Heart right ventricle (tissue), 16 donors: Measurements from ENCODE around the gene CEP72. TPM values are rescaled to one million over a fixed set of nuclear protein-coding genes. Genes with fewer than 3 reads are reported as not detected.
A peak's percentile ranks its signal among the peaks of the same experiment; 100 is the strongest.

Source experiments
- ATAC-seq, 8 donors: fragments of 200-7000 bp; cut with Tn5 transposase; one replicate each; pipeline ENCODE4 v1.9.1; 2020; ENCODE audit warnings: mild to moderate bottlenecking in 8 of 8, moderate library complexity in 8 of 8, moderate number of reproducible peaks in 1 of 8
- DNase-seq, 2 donors: peaks; one replicate each; pipeline ENCODE4 v3.0.0-alpha.2; 2020
- H3K27ac ChIP-seq, 10 donors: fragments of 200-600 bp; sonication (generic) in 2 of 10; one replicate each; pipeline versions ENCODE4 v1.5.0 to v1.8.0; 2020 to 2022; ENCODE audit warnings: mild to moderate bottlenecking in 3 of 10
- H3K27me3 ChIP-seq, 7 donors: fragments of 200-600 bp; one replicate each; pipeline ENCODE4 v1.8.0; 2021 to 2022; ENCODE audit warnings: mild to moderate bottlenecking in 2 of 7
- H3K36me3 ChIP-seq, 9 donors: fragments of 200-600 bp; sonication (generic) in 1 of 9; one replicate each; pipeline versions ENCODE4 v1.5.0 to v1.8.0; 2020 to 2022; ENCODE audit warnings: mild to moderate bottlenecking in 2 of 9
- H3K4me1 ChIP-seq, 9 donors: fragments of 200-600 bp; sonication (generic) in 1 of 9; one replicate each; pipeline versions ENCODE4 v1.5.0 to v1.8.0; 2020 to 2022; ENCODE audit warnings: mild to moderate bottlenecking in 4 of 9
- H3K4me3 ChIP-seq, 10 donors: fragments of 200-600 bp; sonication (generic) in 2 of 10; one replicate each; pipeline versions ENCODE4 v1.5.0 to v1.8.0; 2020 to 2022; ENCODE audit warnings: mild to moderate bottlenecking in 7 of 10, moderate library complexity in 2 of 10
- H3K9me3 ChIP-seq, 11 donors: fragments of 200-600 bp in 10 of 11; sonication (generic) in 2 of 11; one replicate each; pipeline versions ENCODE4 v1.5.0 to v1.8.0; 2013 to 2022; ENCODE audit warnings: mild to moderate bottlenecking in 2 of 11, control low read depth in 1 of 11, moderate library complexity in 1 of 11
- CTCF ChIP-seq, 9 donors: fragments of 200-600 bp; sonication (generic) in 2 of 9; IDR thresholded peaks; one replicate each; pipeline versions ENCODE4 v1.5.0 to v1.8.0; 2021 to 2022; ENCODE audit warnings: antibody characterized with exemption in 9 of 9, mild to moderate bottlenecking in 5 of 9, moderate library complexity in 1 of 9
- WGBS, 2 donors: extraction: QIAGEN DNeasy Blood & Tissue Kit; methylation state at CpG; one replicate each; pipeline ENCODE4 v1.1.7; 2013; ENCODE audit warnings: inconsistent platforms in 1 of 2; 5-methylcytosine and 5-hydroxymethylcytosine counted together
- intact Hi-C, 10 donors: fragments of 100-400 bp; cut with DNase I; formaldehyde crosslinking; loops; one replicate each; pipeline versions ENCODE4 v1.11.1 to v1.14.2; 2022
- polyA plus RNA-seq, 2 donors: library from polyadenylated mRNA; stranded (reverse); fragments of 200-250 nt; gene quantifications; one replicate each; pipeline ENCODE4 v1.2.3, GENCODE V29; 2013
- total RNA-seq, 10 donors: library from RNA; stranded (reverse); fragmentation: NEBNext Ultra II Directional in 3 of 10; extraction: Animal tissue kit (Norgen Biotek cat#: 25700) in 3 of 10; gene quantifications; one replicate each; pipeline versions ENCODE4 v1.2.1 to v1.2.4, GENCODE V29; 2021 to 2023
- donor health status: Arrhythmogenic right ventricular cardiomyopathy.
- donor health status: ischemic (EF 13 %, LVEDD 7.1; RV severe dilation, severe dysfunction).
- donor health status: healthy with polysubstance abuse.
- donor health status: DM: no; HTN: yes; CAD: no.
- donor health status: DM: no; HTN: no; CAD: no.
- donor health status: ischemic (EF 25% LVEDD 6.9; RV normal size, moderate dysfunction).
- donor health status: ischemic (EF 25% LVEDD 5.7; RV mildly dilated, moderate dysfunction).
- donor health status: healthy.
- donor health status: DM: yes; HTN: yes; CAD: no.
- donor health status: Ischemic cardiomyopathy.
- donor health status: ischemic (EF 35%, LVEDD 5.7; RV mildly dilated, moderate dysfunction).
- donor health status: nonischemic (EF 11% LVEDD 7.7; RV severe dilation, severe dysfunction).
- donor health status: DM: yes; HTN: yes; CAD: no.
- donor health status: PGD.
- donor health status: ischemic (EF 29% LVEDD 5.4; RV normal size, mild dysfunction).
- donor health status: nonischemic (EF 23%, LVEDD 6.1; RV moderate dilation, normal function).

Gene CEP72
- total and polyA plus RNA-seq, 12 donors: 0.66 to 2.4 (median 1.4) TPM

DNA sequence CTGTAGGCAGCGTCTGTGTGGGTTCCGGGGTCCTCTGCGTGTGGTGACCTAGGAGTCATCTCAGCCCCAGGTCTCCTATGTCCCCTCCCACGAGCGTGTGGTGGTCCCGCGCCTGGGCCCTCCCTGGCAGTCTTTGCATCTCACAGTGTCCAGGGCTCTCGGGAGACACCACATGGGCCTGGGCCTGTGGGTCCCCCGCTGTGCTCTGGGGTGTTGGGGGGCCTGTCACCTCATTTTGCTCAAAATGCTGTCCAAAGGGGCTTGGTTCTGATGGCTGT, 27.1 kb downstream of the CEP72 start:
- peaks cover 0 to 69% (median 24%) of the 10 kb centered on the region in 9 donors for H3K36me3 ChIP-seq
- ATAC-seq (no peak), DNase-seq (no peak)
- TF ChIP-seq CTCF (IDR thresholded peaks at IDR 0.05): no peak
- no peak overlapping the region for H3K4me3 ChIP-seq
- H3K27me3 ChIP-seq: no peaks in the 10 kb centered on the region
- no peak overlapping the region for H3K27ac ChIP-seq
- intact Hi-C loops: no loop called here
- H3K9me3 ChIP-seq: peaks cover 0 to 8% (median 0%) of the 10 kb centered on the region in 11 donors
- H3K4me1 ChIP-seq: no peaks in the 10 kb centered on the region
- WGBS, 2 donors: 96 to 97% methylated on average over 9 of the region's 9 CpGs

- WGBS, 2 donors: 94% methylated on average over 20 of the region's 20 CpGs
- Histone ChIP-seq H3K4me3 (no peak overlapping the region), H3K36me3 (peaks cover 0 to 69% (median 24%) of the 10 kb centered on the region in 9 donors), H3K27me3 (no peaks in the 10 kb centered on the region), H3K9me3 (peaks cover 0 to 8% (median 0%) of the 10 kb centered on the region in 11 donors), H3K4me1 (no peaks in the 10 kb centered on the region), H3K27ac (no peak overlapping the region)
- ATAC-seq (no peak), DNase-seq (no peak)
- TF ChIP-seq CTCF (IDR thresholded peaks at IDR 0.05): no peak
- intact Hi-C loops: no loop called here
These were observed 27.6 kb downstream of the CEP72 start for GRCh38 chr5:639584-640213.

DNA sequence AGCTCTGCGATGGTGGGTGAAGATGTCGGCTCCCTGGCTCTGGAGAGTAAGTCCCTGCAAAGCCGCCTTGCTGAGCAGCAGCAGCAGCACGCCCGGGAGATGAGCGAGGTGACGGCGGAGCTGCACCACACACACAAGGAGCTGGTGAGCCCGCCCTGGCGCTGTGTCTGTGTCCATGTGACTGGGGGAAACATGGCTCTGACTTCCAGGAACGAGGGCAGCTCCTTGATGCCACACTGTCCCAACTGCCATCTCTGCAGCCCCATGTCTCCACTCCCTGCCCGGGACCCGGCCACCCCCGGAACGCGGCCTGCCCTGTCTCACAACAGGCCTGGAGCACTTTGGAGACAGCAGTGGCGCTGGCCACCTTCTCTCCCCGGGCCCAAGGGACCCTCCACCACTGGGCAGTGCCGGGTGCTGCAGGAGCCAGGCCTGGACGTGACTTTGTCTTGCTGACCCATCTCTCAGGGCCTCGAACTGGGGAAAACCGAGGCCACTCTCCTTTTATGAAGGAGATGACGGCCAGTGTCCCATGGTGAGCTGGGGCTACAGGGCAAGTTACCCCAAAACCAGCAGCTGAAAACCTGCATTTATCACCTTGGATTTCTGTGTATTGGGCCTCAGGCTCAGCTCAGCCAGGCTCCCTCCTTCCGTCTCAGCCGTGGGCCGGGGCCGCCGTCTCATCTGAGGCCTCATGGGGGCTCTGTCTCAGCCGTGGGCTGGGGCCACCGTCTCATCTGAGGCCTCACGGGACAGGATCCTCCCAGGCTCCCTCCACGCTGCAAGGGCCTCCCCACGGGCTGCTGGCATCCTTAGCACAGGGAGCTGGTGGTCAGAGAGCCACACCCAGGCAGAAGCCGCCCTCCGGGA, 28.6 kb downstream of the CEP72 start:
- Histone ChIP-seq H3K27ac (no peak overlapping the region), H3K4me3 (no peak overlapping the region), H3K36me3 (peaks cover 0 to 70% (median 17%) of the 10 kb centered on the region in 9 donors), H3K27me3 (no peaks in the 10 kb centered on the region), H3K4me1 (no peaks in the 10 kb centered on the region), H3K9me3 (peaks cover 0 to 2% (median 0%) of the 10 kb centered on the region in 11 donors)
- DNase-seq: peak in 1 of 2 donors; percentile 1
- WGBS, 2 donors: 92 to 93% methylated on average over 35 of the region's 35 CpGs
- TF ChIP-seq CTCF (IDR thresholded peaks at IDR 0.05): no peak
- intact Hi-C loops: no loop called here
- ATAC-seq: no peak

GRCh38 chr5:641331-641765, 29.2 kb downstream of the CEP72 start:
- intact Hi-C loops: no loop called here
- 89 to 93% methylated on average over 14 of the region's 14 CpGs for WGBS, 2 donors
- peaks cover 0 to 65% (median 11%) of the 10 kb centered on the region in 9 donors for H3K36me3 ChIP-seq

More at GRCh38 chr5:641331-641765, 29.2 kb downstream of the CEP72 start:
- Histone ChIP-seq H3K27ac (no peak overlapping the region), H3K4me1 (no peaks in the 10 kb centered on the region), H3K9me3 (no peaks in the 10 kb centered on the region), H3K27me3 (no peaks in the 10 kb centered on the region), H3K4me3 (no peak overlapping the region)
- TF ChIP-seq CTCF (IDR thresholded peaks at IDR 0.05): no peak
- ATAC-seq (no peak), DNase-seq (no peak)
